ENCODE results near the gene SORL1.

The SORL1 gene

GRCh38 chr11:121482231-121483129 lies 30.4 kb downstream of the SORL1 start:
- no peak for DNase-seq (ENCODE audit: low read depth)
- TF ChIP-seq CTCF (conservative IDR thresholded peaks at IDR 0.05; ENCODE audit: low read depth, low read length) = no peak
- H3K4me3 ChIP-seq (ENCODE audit: low read depth, low read length) = no peak overlapping the region

- TF ChIP-seq CTCF (conservative IDR thresholded peaks at IDR 0.05; ENCODE audit: low read depth, low read length) = no peak
- no peak overlapping the region for H3K4me3 ChIP-seq (ENCODE audit: low read depth, low read length)
- DNase-seq (ENCODE audit: low read depth) = no peak
Observed at GRCh38 chr11:121483805-121484480, 31.8 kb downstream of the SORL1 start.

GRCh38 chr11:121485216-121485615 lies 33.1 kb downstream of the SORL1 start:
- H3K4me3 ChIP-seq (ENCODE audit: low read depth, low read length) = no peak overlapping the region
- DNase-seq (ENCODE audit: low read depth) = no peak
- no peak for TF ChIP-seq CTCF (conservative IDR thresholded peaks at IDR 0.05; ENCODE audit: low read depth, low read length)

GRCh38 chr11:121486054-121486453 lies 33.9 kb downstream of the SORL1 start:
- DNase-seq (ENCODE audit: low read depth) = no peak
- TF ChIP-seq CTCF (conservative IDR thresholded peaks at IDR 0.05; ENCODE audit: low read depth, low read length) = no peak
- no peak overlapping the region for H3K4me3 ChIP-seq (ENCODE audit: low read depth, low read length)

GRCh38 chr11:121487191-121487590 lies 35.1 kb downstream of the SORL1 start:
- no peak for DNase-seq (ENCODE audit: low read depth)
- no peak overlapping the region for H3K4me3 ChIP-seq (ENCODE audit: low read depth, low read length)
- no peak for TF ChIP-seq CTCF (conservative IDR thresholded peaks at IDR 0.05; ENCODE audit: low read depth, low read length)

GRCh38 chr11:121488170-121488569 lies 36.1 kb downstream of the SORL1 start:
- no peak for TF ChIP-seq CTCF (conservative IDR thresholded peaks at IDR 0.05; ENCODE audit: low read depth, low read length)
- no peak overlapping the region for H3K4me3 ChIP-seq (ENCODE audit: low read depth, low read length)
- DNase-seq (ENCODE audit: low read depth) = no peak
